ENCODE measurements around the gene CCL21. TPM values are rescaled to one million over a fixed set of nuclear protein-coding genes. Genes with fewer than 3 reads are reported as not detected.

CCL21 gene
- total RNA-seq, 1 experiment from 2014 or later, result not detected

- no peak for DNase-seq (ENCODE audit: low read depth)
Measured at GRCh38 chr9:34674440-34674839, 35.5 kb downstream of the CCL21 start.

DNA sequence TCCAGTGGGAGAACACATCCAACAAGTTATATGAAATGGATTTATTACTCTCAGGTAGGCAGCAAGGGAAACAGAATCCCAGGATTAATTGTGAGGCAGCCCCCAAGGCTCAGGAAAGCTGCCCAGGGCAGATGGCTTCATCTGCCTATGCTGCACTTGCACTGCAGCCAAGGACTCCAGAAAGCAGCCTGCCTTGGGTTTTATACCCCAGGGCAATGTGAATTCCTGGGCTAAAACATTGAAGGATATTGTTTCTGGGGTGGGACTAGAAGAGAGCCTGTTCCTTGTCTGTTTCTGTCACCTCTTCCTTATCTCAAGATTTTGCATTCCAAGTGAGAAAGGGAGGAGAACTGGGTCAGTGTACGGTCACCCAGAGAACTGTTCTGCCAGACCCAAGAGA, 38.6 kb downstream of the CCL21 start:
- DNase-seq (ENCODE audit: low read depth), result no peak

- no peak for DNase-seq (ENCODE audit: low read depth)
Measured at GRCh38 chr9:34669809-34670562, 40.0 kb downstream of the CCL21 start.

DNA sequence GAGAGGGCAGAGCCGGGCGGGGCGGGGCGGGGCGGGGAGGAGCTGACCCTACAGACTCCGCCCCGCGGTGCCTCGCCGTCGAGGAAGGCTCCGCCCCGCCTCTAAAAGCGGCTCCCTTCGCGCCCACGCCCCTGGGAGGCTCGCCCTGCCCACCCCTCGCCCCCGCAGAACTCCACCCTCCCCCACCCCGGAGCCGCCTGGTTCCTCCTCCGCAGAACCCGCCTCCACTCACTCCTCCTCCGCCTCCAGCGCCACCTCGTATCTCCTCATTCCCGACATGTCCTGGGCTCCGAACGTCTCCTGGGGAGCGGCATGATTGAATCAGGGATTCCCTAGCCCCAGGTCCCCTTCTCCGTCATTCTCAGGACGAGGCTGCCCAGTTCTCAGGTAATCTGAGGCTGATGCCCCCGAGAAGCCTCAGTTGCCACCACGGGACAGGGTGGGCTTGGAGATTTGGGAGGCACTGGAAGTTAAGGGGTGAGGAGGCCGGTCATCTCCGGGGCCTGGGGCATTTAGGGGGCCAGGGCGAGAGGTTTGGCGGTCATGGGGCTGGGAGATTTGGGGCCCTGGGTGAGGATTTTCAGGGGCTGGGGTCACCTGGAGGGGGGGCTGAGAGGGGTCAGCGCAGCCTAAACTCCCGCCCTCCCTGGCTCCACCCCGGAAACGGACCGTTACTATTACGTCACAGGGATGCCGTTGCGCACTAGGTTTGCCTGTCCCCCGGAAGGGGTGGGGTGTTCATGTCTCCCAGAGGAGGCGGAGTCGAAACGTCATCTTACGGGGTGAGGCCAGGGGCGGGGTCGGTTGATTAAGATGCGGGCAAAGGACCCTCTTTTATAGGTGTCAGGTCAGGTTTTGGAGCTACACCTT, 44.3 kb downstream of the CCL21 start:
- DNase-seq (ENCODE audit: low read depth), result peak; percentile 92

GRCh38 chr9:34665067-34665380, 44.9 kb downstream of the CCL21 start:
- no peak for DNase-seq (ENCODE audit: low read depth)

DNA sequence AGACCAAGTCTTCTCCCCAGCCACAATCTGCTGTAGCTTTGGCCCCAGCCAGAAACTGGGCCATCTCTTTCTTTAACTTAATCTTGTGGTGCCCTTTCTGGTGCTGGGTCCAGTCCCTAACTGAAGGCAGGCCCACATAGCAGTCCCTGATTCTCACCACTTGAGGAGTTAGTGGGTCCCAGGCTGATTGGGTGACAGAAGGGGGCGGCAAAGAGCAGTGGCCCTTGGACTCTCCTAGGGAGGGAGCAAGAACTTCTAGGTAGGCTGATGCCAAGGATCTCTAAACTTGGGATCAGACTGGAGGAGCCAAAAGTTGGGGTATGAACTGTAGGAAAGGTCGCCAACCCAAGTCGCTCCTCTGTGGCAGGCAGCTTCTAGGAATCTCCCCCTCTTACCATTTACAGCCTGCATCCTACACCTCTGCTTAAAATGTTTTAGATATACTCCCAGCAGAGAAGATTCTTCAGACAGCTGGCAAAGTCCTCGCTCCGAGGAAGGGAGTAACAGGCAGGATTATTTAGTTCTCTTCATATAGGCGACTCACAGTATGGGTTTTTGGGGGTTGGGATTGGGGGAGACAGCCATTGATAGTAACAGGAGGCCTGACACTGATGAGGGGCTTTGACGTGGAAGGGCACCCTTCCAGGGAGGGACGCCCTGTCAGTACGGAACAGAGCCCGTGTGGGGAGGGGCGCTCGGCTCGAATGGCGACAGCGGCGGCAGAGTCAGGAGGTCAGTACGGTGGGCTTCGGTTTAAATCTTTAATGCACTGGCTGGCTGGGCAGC, 45.5 kb downstream of the CCL21 start:
- DNase-seq (ENCODE audit: low read depth), result peak; percentile 75

- no peak for DNase-seq (ENCODE audit: low read depth)
Measured at GRCh38 chr9:34663303-34663605, 46.7 kb downstream of the CCL21 start.

DNA sequence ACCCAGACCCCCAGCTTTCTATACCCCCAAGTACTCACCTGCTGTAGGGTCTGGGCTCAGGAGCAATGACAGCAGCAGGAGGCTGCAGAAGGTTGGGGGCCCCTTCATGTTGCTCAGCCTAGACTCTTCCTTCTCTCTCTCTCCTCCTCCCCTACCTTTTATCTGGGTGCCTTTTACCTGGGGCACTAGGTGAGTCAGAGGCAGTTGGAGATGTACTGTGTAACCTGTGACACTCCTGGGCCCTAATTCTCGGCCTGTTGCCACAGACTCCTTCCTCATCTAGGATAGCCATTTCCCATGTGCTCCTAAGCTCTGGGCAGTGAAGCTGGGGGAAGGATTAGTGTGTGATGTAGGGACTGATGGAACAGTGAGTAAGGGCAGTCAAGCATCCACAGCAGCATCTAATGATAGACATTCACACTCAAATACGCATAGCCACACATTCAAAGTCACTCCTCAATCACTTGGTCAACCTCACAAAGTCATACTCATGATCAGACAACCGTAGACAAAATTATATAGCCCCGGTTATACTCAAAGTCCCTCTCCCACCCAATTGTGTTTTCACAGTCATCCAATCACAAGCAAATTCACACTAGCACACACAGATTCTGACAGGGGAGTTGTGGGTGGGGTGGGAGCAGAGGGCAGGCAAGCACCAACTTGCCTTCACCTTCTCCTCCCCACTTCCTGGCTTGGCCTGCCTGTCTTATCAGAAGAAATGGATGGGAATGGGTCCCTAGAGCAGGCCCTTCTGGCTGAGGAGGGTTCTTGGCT, 47.2 kb downstream of the CCL21 start, which contains the start of gene CCL27:
Gene CCL27 (minus strand): TSS at position 132 of the 777 bp plus-strand sequence. CDS start 24 bp downstream, at position 108.
- no peak for DNase-seq (ENCODE audit: low read depth)

DNA sequence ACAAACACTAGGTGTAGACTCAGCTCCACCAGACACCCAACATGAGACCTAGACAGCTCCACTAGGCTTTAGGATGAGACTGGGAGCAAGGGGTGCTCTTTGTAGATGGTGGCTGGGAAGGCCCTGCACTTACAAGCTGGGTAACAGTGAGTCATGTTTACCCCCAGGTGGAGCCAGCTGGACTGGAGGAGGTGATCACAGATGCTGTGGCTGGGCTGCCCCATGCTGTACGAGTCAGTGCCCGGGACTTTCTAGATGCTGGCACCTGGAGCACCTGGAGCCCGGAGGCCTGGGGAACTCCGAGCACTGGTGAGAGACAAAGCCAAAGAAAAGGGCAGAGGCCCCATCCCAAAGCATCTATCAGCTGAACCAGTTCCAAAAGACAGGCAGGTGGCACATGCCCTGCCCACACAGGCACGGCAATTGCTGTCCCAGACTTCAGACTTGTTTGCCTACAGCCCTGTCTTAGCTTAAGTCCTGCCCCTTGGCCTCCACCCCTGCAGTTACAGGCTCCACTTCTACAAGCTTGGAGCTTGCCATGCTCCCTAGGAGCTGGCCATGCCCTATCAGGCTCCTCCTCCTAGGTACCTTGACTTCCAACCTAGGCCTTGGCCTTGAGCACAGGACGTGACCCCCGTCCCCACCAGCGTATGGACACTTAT, 50.2 kb downstream of the CCL21 start:
- no peak for DNase-seq (ENCODE audit: low read depth)

Other genes starting within 250 kb of the CCL21 start
- gene ENHO, start 187.1 kb downstream of the CCL21 start, total RNA-seq (2014; rRNA removed), result 0.29 TPM in 1 of 2 replicates, not detected in the other
- not detected in 2 replicates for gene CNTFR, start 120.4 kb downstream of the CCL21 start, total RNA-seq (2014; rRNA removed)
- gene RPP25L, start 98.0 kb downstream of the CCL21 start, total RNA-seq (2014; rRNA removed), result 31.7 and 34.0 TPM in 2 replicates
- 63.4 and 105 TPM in 2 replicates for gene DCTN3, start 89.6 kb downstream of the CCL21 start, total RNA-seq (2014; rRNA removed)
- gene ARID3C, start 81.1 kb downstream of the CCL21 start, total RNA-seq (2014; rRNA removed), result 0.34 and 0.45 TPM in 2 replicates
- 222 and 273 TPM in 2 replicates for gene SIGMAR1, start 72.3 kb downstream of the CCL21 start, total RNA-seq (2014; rRNA removed)
- gene GALT, start 63.5 kb downstream of the CCL21 start, total RNA-seq (2014; rRNA removed), result 27.7 and 29.6 TPM in 2 replicates
- gene IL11RA, start 58.0 kb downstream of the CCL21 start, total RNA-seq (2014; rRNA removed), result 15.7 and 19.9 TPM in 2 replicates
- gene CCL27, start 47.5 kb downstream of the CCL21 start, total RNA-seq (2014; rRNA removed), result not detected in 2 replicates
- gene CCL19, start 18.9 kb downstream of the CCL21 start, total RNA-seq (2014; rRNA removed), result not detected in 2 replicates
- gene PHF24, start 248.1 kb upstream of the CCL21 start, total RNA-seq (2014; rRNA removed), result not detected in 2 replicates